Activated T-helper 2 cell treated with anti-CD3 and anti-CD28 coated beads, Interferon-gamma antibody, Interleukin-2, Interleukin-4, amounts not matched to agents 10 μg/mL and 5 μg/mL and 100 μg/mL, durations not matched to agents 14 hours and 24 hours and 36 hours (primary cell): ENCODE measurements around the gene PNPLA2. TPM values are rescaled to one million over a fixed set of nuclear protein-coding genes. Genes with fewer than 3 reads are reported as not detected.

ENCODE experiments used
- DNase-seq: peaks from one replicate; pipeline ENCODE4 v3.0.0; 2021; ENCODE audit warnings: low spot score
- H3K27ac Mint-ChIP-seq: one replicate; pipeline ENCODE4 v1.8.0; 2021; ENCODE audit warnings: mixed read lengths
- H3K27me3 Mint-ChIP-seq: one replicate; pipeline ENCODE4 v1.8.0; 2021; ENCODE audit warnings: low read depth, mixed read lengths
- H3K36me3 Mint-ChIP-seq: one replicate; pipeline ENCODE4 v1.8.0; 2021; ENCODE audit warnings: low read depth, mixed read lengths
- H3K4me1 Mint-ChIP-seq: one replicate; pipeline ENCODE4 v1.8.0; 2021; ENCODE audit warnings: low read depth, mixed read lengths
- H3K4me3 Mint-ChIP-seq: one replicate; pipeline ENCODE4 v1.8.0; 2021; ENCODE audit warnings: low read depth, mild to moderate bottlenecking, moderate library complexity, mixed read lengths
- H3K9me3 Mint-ChIP-seq: one replicate; pipeline ENCODE4 v1.8.0; 2021; ENCODE audit warnings: mixed read lengths
- intact Hi-C: fragments of 100-400 bp; cut with micrococcal nuclease; formaldehyde crosslinking; loops from one replicate; pipeline ENCODE4 v1.15.1; 2023
- total RNA-seq: library from RNA; stranded (reverse); gene quantifications from 2 replicates; pipeline ENCODE4 v1.2.3, GENCODE V29; 2022

PNPLA2 gene
- total RNA-seq, 1 donor from 2014 or later = 56.1 TPM

DNA sequence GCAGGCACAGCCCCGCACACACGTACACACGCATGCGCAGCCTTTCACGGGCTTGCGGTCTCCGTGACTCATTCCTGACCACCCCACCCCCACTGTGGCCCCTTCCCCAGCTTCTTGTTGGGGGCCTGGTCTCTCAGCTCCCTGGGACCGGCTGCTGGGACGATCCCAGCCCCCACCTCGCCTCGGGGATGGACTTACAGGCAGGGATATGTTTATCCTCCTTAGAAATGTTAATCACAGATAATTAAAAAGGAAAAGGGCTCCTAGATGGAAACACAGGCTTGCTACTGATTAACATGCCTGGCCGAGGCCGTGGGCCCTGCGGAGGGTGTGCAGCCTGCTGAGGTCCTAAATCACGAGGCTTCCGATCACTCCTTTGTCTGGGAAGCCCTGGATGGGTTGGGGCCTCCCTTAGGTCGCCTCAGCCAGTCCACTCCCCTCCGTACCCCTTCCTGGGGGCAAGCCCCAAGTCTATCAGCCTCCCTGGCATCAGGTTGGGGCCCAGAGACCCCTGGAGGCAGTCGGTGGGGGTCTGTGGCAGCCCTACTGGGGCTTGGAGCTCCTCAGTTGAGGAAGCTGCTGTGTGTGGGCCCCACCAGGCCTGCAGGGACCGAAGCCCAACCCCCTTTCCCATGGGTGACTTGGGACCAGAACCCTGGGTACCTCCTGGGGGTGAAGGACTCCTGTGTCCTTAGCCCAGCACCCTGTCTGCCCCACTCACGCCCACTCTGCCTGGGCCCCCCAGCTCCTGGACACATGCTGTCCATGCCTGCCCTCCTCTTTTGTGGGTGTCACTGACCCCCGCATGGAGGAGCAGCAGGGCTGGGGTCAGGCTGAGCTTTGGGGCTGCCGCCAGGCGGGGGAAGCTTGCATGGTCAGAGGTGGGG lies 44.6 kb downstream of the PNPLA2 start:
- H3K36me3 Mint-ChIP-seq = no peaks in the 10 kb centered on the region
- no peak for DNase-seq
- H3K27ac Mint-ChIP-seq = no peak overlapping the region
- H3K4me1 Mint-ChIP-seq = no peaks in the 10 kb centered on the region
- no peaks in the 10 kb centered on the region for H3K9me3 Mint-ChIP-seq
- H3K27me3 Mint-ChIP-seq = no peaks in the 10 kb centered on the region
- intact Hi-C loops = no loop called here
- no peak overlapping the region for H3K4me3 Mint-ChIP-seq

- Mint-ChIP-seq H3K27me3 (no peaks in the 10 kb centered on the region), H3K9me3 (no peaks in the 10 kb centered on the region), H3K4me1 (no peaks in the 10 kb centered on the region), H3K27ac (no peak overlapping the region), H3K36me3 (no peaks in the 10 kb centered on the region), H3K4me3 (no peak overlapping the region)
- no peak for DNase-seq
- intact Hi-C loops = no loop called here
Observed at GRCh38 chr11:863910-864827, 45.5 kb downstream of the PNPLA2 start.

DNA sequence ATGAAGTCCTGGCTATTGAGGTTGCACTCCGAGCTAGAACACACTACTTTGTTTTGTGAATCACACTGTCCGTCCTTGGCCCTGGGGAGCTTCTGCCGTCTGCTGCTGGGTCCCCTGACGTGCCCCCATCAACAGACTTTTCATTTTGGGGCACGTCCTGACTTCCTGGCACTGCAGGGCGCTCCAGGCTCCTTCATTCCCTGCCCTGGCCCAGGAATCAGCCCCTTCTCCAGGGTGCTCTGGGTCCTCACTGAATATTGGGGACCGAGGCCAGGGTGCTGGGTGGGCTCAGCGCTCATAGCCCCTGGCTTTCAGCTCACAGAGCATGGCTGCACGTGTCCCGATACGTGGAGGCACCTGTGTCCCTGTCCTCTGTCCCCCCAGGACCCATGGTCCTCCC lies 46.2 kb downstream of the PNPLA2 start:
- no peaks in the 10 kb centered on the region for H3K9me3 Mint-ChIP-seq
- intact Hi-C loops = no loop called here

DNA sequence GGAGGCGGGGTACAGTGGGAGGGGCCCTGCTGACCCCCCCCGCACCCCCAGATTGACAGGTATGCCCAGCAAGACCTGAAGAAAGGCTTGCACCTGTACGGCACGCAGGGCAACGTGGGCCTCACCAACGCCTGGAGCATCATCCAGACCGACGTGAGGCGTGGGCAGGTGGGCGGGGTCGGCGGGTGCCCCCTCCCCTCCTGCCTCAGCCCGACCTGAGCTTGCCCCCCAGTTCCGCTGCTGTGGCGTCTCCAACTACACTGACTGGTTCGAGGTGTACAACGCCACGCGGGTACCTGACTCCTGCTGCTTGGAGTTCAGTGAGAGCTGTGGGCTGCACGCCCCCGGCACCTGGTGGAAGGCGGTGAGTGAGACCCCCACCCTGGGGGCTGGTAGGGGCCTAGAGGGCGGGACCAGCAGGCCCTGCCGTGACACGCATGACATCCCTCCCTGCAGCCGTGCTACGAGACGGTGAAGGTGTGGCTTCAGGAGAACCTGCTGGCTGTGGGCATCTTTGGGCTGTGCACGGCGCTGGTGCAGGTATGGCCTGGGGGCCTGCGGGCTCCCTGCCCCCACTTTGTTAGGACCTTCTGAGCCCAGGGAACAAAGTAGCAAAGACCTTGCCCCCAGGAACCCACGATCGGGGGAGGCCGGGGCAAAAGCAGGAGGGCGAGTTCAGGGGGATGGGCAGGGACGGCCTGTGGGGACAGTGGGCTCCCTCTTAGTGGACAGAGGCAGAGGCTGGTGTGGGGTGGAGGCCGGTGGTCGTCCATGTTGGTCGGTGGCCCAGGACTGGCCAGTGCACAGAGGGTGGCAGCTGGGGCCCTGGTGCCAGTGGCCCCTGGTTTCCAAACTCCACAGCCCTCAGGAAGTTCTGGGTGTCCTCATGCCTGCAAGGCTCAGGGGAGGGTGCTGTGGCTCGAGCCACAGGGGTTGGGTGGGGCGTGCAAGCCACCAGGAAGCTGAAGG lies 47.0 kb downstream of the PNPLA2 start:
- H3K27me3 Mint-ChIP-seq = no peaks in the 10 kb centered on the region
- DNase-seq = no peak
- intact Hi-C loops = no loop called here
- no peaks in the 10 kb centered on the region for H3K4me1 Mint-ChIP-seq
- H3K9me3 Mint-ChIP-seq = no peaks in the 10 kb centered on the region
- no peak overlapping the region for H3K4me3 Mint-ChIP-seq
- H3K36me3 Mint-ChIP-seq = no peaks in the 10 kb centered on the region
- H3K27ac Mint-ChIP-seq = no peak overlapping the region

More for the DNA sequence above, 46.2 kb downstream of the PNPLA2 start:
- DNase-seq = no peak
- Mint-ChIP-seq H3K27me3 (no peaks in the 10 kb centered on the region), H3K36me3 (no peaks in the 10 kb centered on the region), H3K4me1 (no peaks in the 10 kb centered on the region), H3K4me3 (no peak overlapping the region), H3K27ac (no peak overlapping the region)

DNA sequence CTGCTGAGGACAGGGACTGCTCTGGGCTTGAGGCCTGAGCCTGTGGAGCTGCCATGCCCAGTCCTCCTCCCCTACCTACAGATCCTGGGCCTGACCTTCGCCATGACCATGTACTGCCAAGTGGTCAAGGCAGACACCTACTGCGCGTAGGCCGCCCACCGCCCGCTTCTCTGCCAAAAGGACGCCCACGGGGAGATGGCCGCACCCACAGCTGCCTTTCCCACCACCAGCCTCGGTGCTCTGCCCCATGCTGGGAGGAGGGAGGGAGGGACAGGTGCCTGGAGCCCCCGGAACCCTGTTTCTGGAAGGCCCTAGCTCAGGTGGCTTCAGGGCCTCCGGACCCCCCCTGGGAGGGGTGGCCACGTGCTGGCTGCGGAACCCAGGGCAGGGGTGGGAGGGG lies 47.8 kb downstream of the PNPLA2 start:
- no peaks in the 10 kb centered on the region for H3K9me3 Mint-ChIP-seq
- no peak overlapping the region for H3K27ac Mint-ChIP-seq
- no peak for DNase-seq
- no peak overlapping the region for H3K4me3 Mint-ChIP-seq
- H3K36me3 Mint-ChIP-seq = no peaks in the 10 kb centered on the region
- H3K27me3 Mint-ChIP-seq = no peaks in the 10 kb centered on the region
- intact Hi-C loops = no loop called here
- no peaks in the 10 kb centered on the region for H3K4me1 Mint-ChIP-seq

DNA sequence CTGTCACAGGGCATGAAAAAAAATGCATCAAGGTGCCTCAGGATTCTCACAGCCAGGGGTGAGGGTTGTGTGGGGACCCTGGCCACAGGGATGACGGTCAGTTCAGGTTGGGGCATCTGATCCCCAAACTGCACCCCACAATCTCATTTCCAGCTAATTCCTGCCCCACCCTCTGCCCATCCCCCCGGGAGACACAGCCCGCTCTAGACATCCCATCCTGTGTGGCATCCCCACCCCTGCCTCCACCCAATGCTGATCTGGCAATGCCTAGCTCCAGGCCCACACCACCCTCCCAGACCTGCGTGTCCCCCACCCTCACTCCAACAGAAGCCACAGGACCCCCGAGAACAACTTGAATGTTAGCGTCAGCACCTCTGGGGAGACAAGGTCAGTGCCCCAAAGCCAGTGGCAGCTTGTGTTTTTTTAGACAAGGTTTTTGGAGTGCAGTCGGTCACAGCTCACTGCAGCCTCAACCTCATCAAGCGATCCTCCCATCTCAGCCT lies 49.2 kb downstream of the PNPLA2 start:
- H3K27ac Mint-ChIP-seq = no peak overlapping the region
- DNase-seq = no peak
- no peaks in the 10 kb centered on the region for H3K27me3 Mint-ChIP-seq
- no peak overlapping the region for H3K4me3 Mint-ChIP-seq
- H3K36me3 Mint-ChIP-seq = no peaks in the 10 kb centered on the region
- no peaks in the 10 kb centered on the region for H3K4me1 Mint-ChIP-seq
- no peaks in the 10 kb centered on the region for H3K9me3 Mint-ChIP-seq
- intact Hi-C loops = no loop called here

GRCh38 chr11:868394-868793 lies 49.7 kb downstream of the PNPLA2 start:
- H3K36me3 Mint-ChIP-seq = no peaks in the 10 kb centered on the region
- no peaks in the 10 kb centered on the region for H3K27me3 Mint-ChIP-seq
- H3K27ac Mint-ChIP-seq = no peak overlapping the region
- H3K9me3 Mint-ChIP-seq = no peaks in the 10 kb centered on the region
- DNase-seq = no peak
- intact Hi-C loops = no loop called here
- H3K4me3 Mint-ChIP-seq = no peak overlapping the region
- H3K4me1 Mint-ChIP-seq = no peaks in the 10 kb centered on the region

- Mint-ChIP-seq H3K9me3 (no peaks in the 10 kb centered on the region), H3K27ac (no peak overlapping the region), H3K4me3 (no peak overlapping the region), H3K27me3 (no peaks in the 10 kb centered on the region), H3K36me3 (peaks cover 2% of the 10 kb centered on the region), H3K4me1 (no peaks in the 10 kb centered on the region)
- intact Hi-C loops = no loop called here
- DNase-seq = no peak
Observed at GRCh38 chr11:868802-869201, 50.1 kb downstream of the PNPLA2 start.

DNA sequence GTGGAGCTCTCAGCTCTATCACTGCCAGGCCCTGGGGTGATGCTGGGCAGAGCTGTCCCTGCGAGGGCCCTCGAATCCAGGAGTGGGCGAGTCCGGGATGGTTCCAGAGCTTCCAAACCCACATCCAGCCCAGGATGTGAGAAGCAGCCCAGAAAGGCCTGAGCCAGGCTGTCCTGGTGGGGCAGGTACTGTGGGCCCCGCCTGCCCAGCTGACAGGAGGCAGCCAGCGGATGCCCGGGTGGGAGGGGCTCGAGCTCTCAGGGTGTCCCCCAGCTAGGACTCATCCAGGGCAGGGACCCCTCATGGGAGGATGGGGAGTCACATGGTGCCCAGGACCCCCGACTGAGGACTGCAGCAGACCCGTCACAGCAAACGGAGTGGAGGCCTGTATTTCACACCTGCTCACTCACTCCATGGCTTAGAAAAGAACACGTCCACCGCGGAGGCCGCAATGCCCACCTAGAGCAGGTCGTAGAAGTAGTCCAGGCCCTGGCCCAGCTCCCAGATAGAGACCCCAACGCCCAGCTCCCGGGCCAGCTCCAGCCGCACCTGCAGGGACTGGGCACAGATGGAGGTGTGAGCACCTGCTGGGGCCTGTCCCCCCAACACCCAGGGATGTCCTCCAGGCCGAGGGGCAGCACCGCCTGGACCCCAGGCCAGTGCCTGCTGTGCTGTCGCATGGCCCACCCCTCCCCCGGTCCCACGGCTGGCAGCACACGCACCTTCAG lies 50.8 kb downstream of the PNPLA2 start:
- Mint-ChIP-seq H3K36me3 (peaks cover 3% of the 10 kb centered on the region), H3K27ac (no peak overlapping the region), H3K4me1 (no peaks in the 10 kb centered on the region), H3K4me3 (no peak overlapping the region), H3K9me3 (no peaks in the 10 kb centered on the region), H3K27me3 (no peaks in the 10 kb centered on the region)
- DNase-seq = no peak
- intact Hi-C loops = no loop called here

GRCh38 chr11:870127-870413 lies 51.4 kb downstream of the PNPLA2 start:
- Mint-ChIP-seq H3K4me3 (no peak overlapping the region), H3K36me3 (peaks cover 3% of the 10 kb centered on the region), H3K4me1 (no peaks in the 10 kb centered on the region), H3K27ac (no peak overlapping the region), H3K9me3 (no peaks in the 10 kb centered on the region), H3K27me3 (no peaks in the 10 kb centered on the region)
- intact Hi-C loops = no loop called here
- DNase-seq = no peak

DNA sequence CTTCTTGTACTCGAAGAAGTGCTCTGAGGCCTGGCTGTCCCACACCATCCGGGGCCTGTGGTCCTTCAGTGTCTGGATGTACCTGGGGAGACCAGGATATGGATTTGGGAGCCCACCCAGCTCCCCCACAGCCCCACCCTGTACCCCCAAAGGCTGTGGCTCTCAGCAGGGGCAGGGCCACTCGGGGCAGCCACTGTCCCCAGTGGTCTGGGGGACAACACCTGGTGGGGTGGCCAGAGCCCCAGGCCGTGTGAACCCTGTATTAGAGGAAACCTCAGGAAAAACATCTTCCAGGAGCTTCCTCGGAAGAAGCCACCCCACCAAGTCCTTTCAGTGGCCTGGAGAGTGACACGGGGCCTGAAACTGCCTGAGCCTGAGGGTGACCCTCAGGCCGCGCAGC lies 51.7 kb downstream of the PNPLA2 start:
- Mint-ChIP-seq H3K27me3 (no peaks in the 10 kb centered on the region), H3K27ac (no peak overlapping the region), H3K4me3 (no peak overlapping the region), H3K9me3 (no peaks in the 10 kb centered on the region), H3K36me3 (peaks cover 3% of the 10 kb centered on the region), H3K4me1 (no peaks in the 10 kb centered on the region)
- intact Hi-C loops = no loop called here
- no peak for DNase-seq

DNA sequence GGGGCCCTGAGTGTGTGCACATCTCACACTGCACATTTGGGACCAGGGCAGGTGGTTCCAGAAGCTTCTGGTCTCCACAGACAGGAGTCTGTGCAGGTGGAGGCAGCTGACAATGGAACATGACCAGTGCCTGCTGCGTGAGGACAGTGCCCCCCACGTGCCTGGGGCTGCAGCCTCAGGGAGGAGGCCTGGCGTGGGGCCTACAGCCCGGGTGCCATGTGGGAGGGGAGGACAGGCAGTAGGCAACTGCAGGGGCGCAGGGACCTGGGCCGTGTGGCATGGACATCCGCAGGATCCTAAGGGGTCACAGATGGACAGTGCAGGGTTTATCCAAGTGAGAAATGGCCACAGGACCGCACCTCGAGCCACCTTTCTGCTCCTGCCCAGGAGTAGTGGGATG lies 52.8 kb downstream of the PNPLA2 start:
- intact Hi-C loops = no loop called here
- no peaks in the 10 kb centered on the region for H3K27me3 Mint-ChIP-seq
- no peaks in the 10 kb centered on the region for H3K9me3 Mint-ChIP-seq
- no peak overlapping the region for H3K27ac Mint-ChIP-seq
- H3K36me3 Mint-ChIP-seq = peaks cover 3% of the 10 kb centered on the region
- no peak overlapping the region for H3K4me3 Mint-ChIP-seq
- no peak for DNase-seq
- H3K4me1 Mint-ChIP-seq = no peaks in the 10 kb centered on the region
